ENCODE data around the gene KRT77. TPM values are rescaled to one million over a fixed set of nuclear protein-coding genes. Genes with fewer than 3 reads are reported as not detected.
A peak's percentile ranks its signal among the peaks of the same experiment; 100 is the strongest.
"Not testable (repeated sequence)": the region's sequence is repeated elsewhere in the genome, so short reads cannot be mapped to it uniquely, and the experiment has no call there.

Gene KRT77
- total RNA-seq, 2 donors from 2014 or later, result not detected

GRCh38 chr12:52714887-52715281 is 11.6 kb upstream of the KRT77 start:
- no peaks in the 10 kb centered on the region for H3K36me3 Mint-ChIP-seq
- H3K9me3 Mint-ChIP-seq, result no peaks in the 10 kb centered on the region
- peak overlapping the region; percentile 41 for H3K4me3 Mint-ChIP-seq
- no peak for DNase-seq (ENCODE audit: low spot score)
- peaks cover 24 to 40% of the 10 kb centered on the region in 2 donors for H3K27me3 Mint-ChIP-seq
- ATAC-seq, result no peak
- no peak overlapping the region for H3K27ac Mint-ChIP-seq
- H3K4me1 Mint-ChIP-seq (ENCODE audit: low read depth in 2 of 2), result peaks cover 0 to 9% of the 10 kb centered on the region in 2 donors

GRCh38 chr12:52713960-52714886 is 10.9 kb upstream of the KRT77 start:
- peaks cover 0 to 9% of the 10 kb centered on the region in 2 donors for H3K4me1 Mint-ChIP-seq (ENCODE audit: low read depth in 2 of 2)
- ATAC-seq, result peak in 1 of 2 donors; percentile 53
- no peaks in the 10 kb centered on the region for H3K36me3 Mint-ChIP-seq
- peaks cover 24 to 40% of the 10 kb centered on the region in 2 donors for H3K27me3 Mint-ChIP-seq
- no peak for DNase-seq (ENCODE audit: low spot score)
- peak overlapping the region; percentile 52 for H3K4me3 Mint-ChIP-seq
- H3K27ac Mint-ChIP-seq, result no peak overlapping the region
- no peaks in the 10 kb centered on the region for H3K9me3 Mint-ChIP-seq

- not testable (repeated sequence) for DNase-seq (ENCODE audit: low spot score); H3K4me3 Mint-ChIP-seq; ATAC-seq; H3K9me3 Mint-ChIP-seq; H3K36me3 Mint-ChIP-seq; H3K27ac Mint-ChIP-seq; H3K4me1 Mint-ChIP-seq (ENCODE audit: low read depth in 2 of 2)
- peaks cover 24 to 40% of the 10 kb centered on the region in 2 donors for H3K27me3 Mint-ChIP-seq
These were observed 8.8 kb upstream of the KRT77 start for GRCh38 chr12:52712122-52712521.

GRCh38 chr12:52710730-52711129 is 7.4 kb upstream of the KRT77 start:
- ATAC-seq, result no peak
- Mint-ChIP-seq H3K36me3 (no peaks in the 10 kb centered on the region), H3K27me3 (peaks cover 19 to 27% of the 10 kb centered on the region in 2 donors), H3K9me3 (no peaks in the 10 kb centered on the region), H3K4me1 (ENCODE audit: low read depth in 2 of 2) (peaks cover 0 to 9% of the 10 kb centered on the region in 2 donors), H3K4me3 (no peak overlapping the region), H3K27ac (no peak overlapping the region)
- no peak for DNase-seq (ENCODE audit: low spot score)

- no peak for DNase-seq (ENCODE audit: low spot score)
- ATAC-seq, result no peak
- peaks cover 7 to 8% of the 10 kb centered on the region in 2 donors for H3K27me3 Mint-ChIP-seq
- H3K4me3 Mint-ChIP-seq, result no peak overlapping the region
- peaks cover 8% of the 10 kb centered on the region in 2 donors for H3K4me1 Mint-ChIP-seq (ENCODE audit: low read depth in 2 of 2)
- no peaks in the 10 kb centered on the region for H3K36me3 Mint-ChIP-seq
- H3K9me3 Mint-ChIP-seq, result no peaks in the 10 kb centered on the region
- no peak overlapping the region for H3K27ac Mint-ChIP-seq
These were observed 4.7 kb upstream of the KRT77 start for GRCh38 chr12:52708010-52708409.

GRCh38 chr12:52704464-52704863 is 1.1 kb upstream of the KRT77 start:
- Mint-ChIP-seq H3K27me3 (peaks cover 9 to 11% of the 10 kb centered on the region in 2 donors), H3K27ac (no peak overlapping the region), H3K4me1 (ENCODE audit: low read depth in 2 of 2) (peaks cover 13% of the 10 kb centered on the region in 2 donors)

GRCh38 chr12:52703878-52704277 is 554 bp upstream of the KRT77 start:
- no peak overlapping the region for H3K4me3 Mint-ChIP-seq
- H3K27me3 Mint-ChIP-seq, result peaks cover 9 to 11% of the 10 kb centered on the region in 2 donors
- ATAC-seq (no peak), DNase-seq (ENCODE audit: low spot score) (no peak)
- H3K27ac Mint-ChIP-seq, result no peak overlapping the region
- H3K36me3 Mint-ChIP-seq, result no peaks in the 10 kb centered on the region
- no peaks in the 10 kb centered on the region for H3K9me3 Mint-ChIP-seq
- peaks cover 13% of the 10 kb centered on the region in 2 donors for H3K4me1 Mint-ChIP-seq (ENCODE audit: low read depth in 2 of 2)

More at GRCh38 chr12:52704464-52704863, 1.1 kb upstream of the KRT77 start:
- Mint-ChIP-seq H3K9me3 (no peaks in the 10 kb centered on the region), H3K4me3 (no peak overlapping the region), H3K36me3 (no peaks in the 10 kb centered on the region)
- DNase-seq (ENCODE audit: low spot score) (no peak), ATAC-seq (no peak)

GRCh38 chr12:52702338-52702737 is 986 bp downstream of the KRT77 start:
- peaks cover 14% of the 10 kb centered on the region in 2 donors for H3K27me3 Mint-ChIP-seq
- no peak for ATAC-seq
- H3K36me3 Mint-ChIP-seq, result no peaks in the 10 kb centered on the region
- no peaks in the 10 kb centered on the region for H3K9me3 Mint-ChIP-seq
- DNase-seq (ENCODE audit: low spot score), result no peak
- H3K4me1 Mint-ChIP-seq (ENCODE audit: low read depth in 2 of 2), result peaks cover 13 to 16% of the 10 kb centered on the region in 2 donors
- H3K4me3 Mint-ChIP-seq, result no peak overlapping the region
- no peak overlapping the region for H3K27ac Mint-ChIP-seq

- Mint-ChIP-seq H3K27ac (no peak overlapping the region), H3K9me3 (no peaks in the 10 kb centered on the region), H3K4me1 (ENCODE audit: low read depth in 2 of 2) (peaks cover 13 to 16% of the 10 kb centered on the region in 2 donors), H3K4me3 (no peak overlapping the region), H3K36me3 (no peaks in the 10 kb centered on the region), H3K27me3 (peaks cover 14% of the 10 kb centered on the region in 2 donors)
- DNase-seq (ENCODE audit: low spot score), result no peak
- no peak for ATAC-seq
These were observed 2.0 kb downstream of the KRT77 start for GRCh38 chr12:52701281-52701680.

GRCh38 chr12:52699960-52700359 is 3.4 kb downstream of the KRT77 start:
- Mint-ChIP-seq H3K4me1 (ENCODE audit: low read depth in 2 of 2) (peaks cover 13 to 16% of the 10 kb centered on the region in 2 donors), H3K27me3 (peaks cover 14 to 16% of the 10 kb centered on the region in 2 donors), H3K36me3 (no peaks in the 10 kb centered on the region), H3K9me3 (no peaks in the 10 kb centered on the region), H3K27ac (no peak overlapping the region), H3K4me3 (no peak overlapping the region)
- ATAC-seq, result no peak
- DNase-seq (ENCODE audit: low spot score), result no peak

GRCh38 chr12:52699373-52699772 is 4.0 kb downstream of the KRT77 start:
- no peak for DNase-seq (ENCODE audit: low spot score)
- Mint-ChIP-seq H3K27me3 (peaks cover 14 to 16% of the 10 kb centered on the region in 2 donors), H3K4me1 (ENCODE audit: low read depth in 2 of 2) (peaks cover 13 to 16% of the 10 kb centered on the region in 2 donors), H3K4me3 (no peak overlapping the region), H3K36me3 (no peaks in the 10 kb centered on the region), H3K9me3 (no peaks in the 10 kb centered on the region), H3K27ac (no peak overlapping the region)
- ATAC-seq, result peak in 1 of 2 donors; percentile 22

GRCh38 chr12:52698651-52699340 is 4.5 kb downstream of the KRT77 start:
- Mint-ChIP-seq H3K4me3 (no peak overlapping the region), H3K9me3 (no peaks in the 10 kb centered on the region), H3K36me3 (no peaks in the 10 kb centered on the region), H3K27ac (no peak overlapping the region), H3K4me1 (ENCODE audit: low read depth in 2 of 2) (peaks cover 9 to 13% of the 10 kb centered on the region in 2 donors), H3K27me3 (peaks cover 14 to 16% of the 10 kb centered on the region in 2 donors)
- ATAC-seq, result no peak
- DNase-seq (ENCODE audit: low spot score), result no peak

- H3K27ac Mint-ChIP-seq, result no peak overlapping the region
- ATAC-seq (no peak), DNase-seq (ENCODE audit: low spot score) (no peak)
- no peak overlapping the region for H3K4me3 Mint-ChIP-seq
- H3K4me1 Mint-ChIP-seq (ENCODE audit: low read depth in 2 of 2), result peaks cover 6 to 13% of the 10 kb centered on the region in 2 donors
- H3K9me3 Mint-ChIP-seq, result no peaks in the 10 kb centered on the region
- peaks cover 12 to 18% of the 10 kb centered on the region in 2 donors for H3K27me3 Mint-ChIP-seq
- no peaks in the 10 kb centered on the region for H3K36me3 Mint-ChIP-seq
These were observed 6.2 kb downstream of the KRT77 start for GRCh38 chr12:52697058-52697582.

Measured in natural killer cell treated with Interleukin-12 subunit alpha and Interleukin-12 subunit beta and Interleukin-15 and Interleukin-18, amount 100 ng/mL, for 72 hours (primary cell).